ENCODE measurements around the gene RPL32.

GRCh38 chr3:12862387-12862786 is 21.0 kb upstream of the RPL32 start:
- TF ChIP-seq ZNF274 (IDR thresholded peaks at IDR 0.05; ENCODE audit: low read length) (no peak), ZNF274 (tag by site-specific recombination; IDR thresholded peaks at IDR 0.05; ENCODE audit: borderline replicate concordance) (no peak), WT1 (tag by site-specific recombination; IDR thresholded peaks at IDR 0.05) (no peak), ZNF114 (tag by site-specific recombination; IDR thresholded peaks at IDR 0.05) (no peak), YY1 (tag by site-specific recombination; IDR thresholded peaks at IDR 0.05) (no peak), CTCF (tag by site-specific recombination; IDR thresholded peaks at IDR 0.05) (no peak), ZNF529 (tag by site-specific recombination; IDR thresholded peaks at IDR 0.05; ENCODE audit: insufficient replicate concordance) (no peak), ZNF302 (tag by site-specific recombination; IDR thresholded peaks at IDR 0.05; ENCODE audit: low read depth) (no peak), ZNF292 (tag by site-specific recombination; IDR thresholded peaks at IDR 0.05; ENCODE audit: borderline replicate concordance, low read depth) (no peak), ZNF654 (tag by site-specific recombination; IDR thresholded peaks at IDR 0.05; ENCODE audit: low read depth) (no peak), ZNF148 (tag by site-specific recombination; IDR thresholded peaks at IDR 0.05; ENCODE audit: borderline replicate concordance) (no peak), ZNF747 (tag by site-specific recombination; IDR thresholded peaks at IDR 0.05) (no peak), ZNF777 (tag by site-specific recombination; IDR thresholded peaks at IDR 0.05; ENCODE audit: borderline replicate concordance) (no peak), REST (tag by site-specific recombination; IDR thresholded peaks at IDR 0.05) (no peak)
